HG03135 (cell line): ENCODE data around the gene PDGFRB.

ENCODE experiments used
- ATAC-seq: cut with Tn5 transposase; IDR thresholded peaks from one replicate; pipeline ENCODE4 v1.9.1; 2021; ENCODE audit warnings: mild to moderate bottlenecking, moderate library complexity; ENCODE audit not compliant: unreplicated experiment

Gene PDGFRB

DNA sequence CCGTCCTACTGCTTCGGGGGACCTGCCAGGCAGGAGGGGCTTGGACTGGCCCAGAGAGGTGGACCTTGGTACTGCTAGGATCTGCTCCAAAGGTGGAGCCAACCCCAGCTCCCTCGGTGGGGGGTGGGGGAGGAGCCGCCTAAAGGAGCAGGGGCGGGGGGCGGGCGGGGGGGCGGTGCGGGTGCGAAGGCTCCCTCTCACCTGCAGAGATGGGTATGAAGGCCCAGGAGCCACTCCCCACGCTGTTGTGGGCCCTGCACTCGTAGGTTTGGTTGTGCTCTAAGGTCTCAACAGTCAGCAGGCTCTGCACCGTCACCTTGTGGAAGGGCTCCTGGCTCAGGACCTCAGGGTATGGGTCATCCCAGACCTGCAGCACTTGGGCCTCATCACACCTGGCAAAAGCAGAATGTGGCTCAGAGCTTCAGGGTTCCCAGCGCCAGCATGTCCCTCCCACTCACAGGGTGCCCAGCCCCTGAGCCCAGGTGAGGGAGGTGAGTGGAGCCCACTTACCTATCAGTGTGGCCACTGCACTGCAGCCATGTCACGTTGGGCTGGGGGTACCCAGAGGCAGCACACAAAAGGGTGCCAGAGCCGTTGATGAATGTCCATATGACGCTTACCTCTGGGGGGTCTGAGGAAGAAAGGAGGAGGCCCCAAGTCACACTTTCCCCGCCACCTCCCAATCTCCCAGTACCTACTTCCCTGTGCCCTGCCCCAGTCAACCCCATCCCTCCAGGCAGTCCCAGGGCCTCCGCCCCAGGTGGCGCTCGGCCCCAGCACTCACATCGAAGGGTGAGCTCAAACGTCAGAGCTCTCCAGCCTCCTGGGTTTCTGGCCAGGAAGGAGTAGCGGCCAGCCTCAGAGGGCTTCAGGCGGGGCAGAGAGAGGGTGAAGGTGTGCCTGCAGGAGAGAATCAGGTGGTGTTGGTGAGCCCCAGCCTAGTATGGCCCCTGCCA is 85.7 kb downstream of the PDGFRB start:
- no peak for ATAC-seq

DNA sequence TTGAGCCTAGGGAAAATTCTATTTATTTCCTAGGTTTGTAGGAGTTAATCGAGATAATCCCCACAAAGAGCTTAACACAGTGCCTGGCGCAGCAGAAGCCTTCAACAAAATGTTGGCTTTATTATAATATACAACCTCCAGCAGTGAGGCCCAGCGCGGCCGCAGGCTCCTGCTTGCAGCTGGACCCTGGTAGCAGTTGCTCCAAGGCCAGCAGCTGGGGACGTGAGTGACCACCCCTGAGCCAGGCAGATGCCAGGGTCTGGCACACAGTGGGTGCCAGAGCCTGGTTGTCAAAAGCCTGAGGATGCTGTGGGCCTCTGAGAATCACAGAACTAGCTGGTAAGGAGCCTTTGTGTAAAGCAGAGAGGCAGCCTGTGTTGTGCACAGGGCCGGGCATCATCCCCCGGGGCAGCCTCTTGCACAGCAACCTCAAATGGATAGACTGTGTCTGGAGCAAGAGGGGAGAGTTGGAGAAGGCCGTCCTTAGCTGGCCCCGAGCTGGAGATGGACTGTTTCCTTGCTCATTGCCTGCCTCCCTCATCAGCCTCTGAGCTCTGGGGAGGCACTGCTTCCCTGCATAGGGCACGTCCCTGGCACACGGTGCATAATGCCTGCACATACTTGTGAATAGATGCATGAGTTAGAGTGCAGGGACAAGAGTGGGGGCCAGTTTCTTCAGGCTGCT is 86.5 kb downstream of the PDGFRB start:
- ATAC-seq: no peak

DNA sequence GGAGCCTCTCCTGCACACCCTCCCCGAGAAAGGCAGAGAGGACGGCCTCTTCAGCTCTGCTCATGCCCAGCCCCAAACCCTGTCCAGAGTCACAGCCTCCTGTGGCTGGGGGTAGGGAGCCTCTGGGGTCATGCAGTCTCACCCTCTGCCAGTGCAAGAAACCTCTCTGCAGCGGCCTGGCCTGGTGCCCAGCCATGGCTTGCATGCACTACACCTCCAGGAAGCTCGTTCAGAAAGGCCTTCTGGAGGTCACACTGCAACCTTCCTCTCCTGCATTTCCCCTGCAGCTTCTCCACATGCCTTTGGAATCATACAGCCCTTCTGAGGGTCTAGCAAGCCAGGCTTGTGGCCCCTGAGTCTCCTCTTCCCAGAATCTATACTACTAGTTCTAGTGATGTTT is 87.2 kb downstream of the PDGFRB start:
- ATAC-seq: no peak

DNA sequence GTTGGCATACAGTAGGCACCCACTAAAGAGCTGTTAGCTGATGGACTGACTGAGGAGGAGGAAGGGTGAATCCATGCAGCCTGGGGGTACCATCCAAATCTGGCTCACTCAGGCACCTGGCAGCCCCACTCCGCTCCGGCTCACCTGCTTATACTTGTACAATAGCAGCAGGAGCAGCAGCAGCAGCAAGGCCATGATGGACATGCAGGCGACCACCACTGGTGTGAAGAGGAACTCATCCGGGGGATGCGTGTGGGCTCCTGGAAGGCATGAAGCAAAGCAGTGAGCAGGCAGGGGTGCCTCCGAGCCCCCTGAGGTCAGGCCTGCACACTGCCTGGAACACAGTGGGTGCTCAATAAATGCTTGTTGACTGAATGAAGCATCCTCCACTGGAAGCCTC is 87.6 kb downstream of the PDGFRB start:
- ATAC-seq: no peak

DNA sequence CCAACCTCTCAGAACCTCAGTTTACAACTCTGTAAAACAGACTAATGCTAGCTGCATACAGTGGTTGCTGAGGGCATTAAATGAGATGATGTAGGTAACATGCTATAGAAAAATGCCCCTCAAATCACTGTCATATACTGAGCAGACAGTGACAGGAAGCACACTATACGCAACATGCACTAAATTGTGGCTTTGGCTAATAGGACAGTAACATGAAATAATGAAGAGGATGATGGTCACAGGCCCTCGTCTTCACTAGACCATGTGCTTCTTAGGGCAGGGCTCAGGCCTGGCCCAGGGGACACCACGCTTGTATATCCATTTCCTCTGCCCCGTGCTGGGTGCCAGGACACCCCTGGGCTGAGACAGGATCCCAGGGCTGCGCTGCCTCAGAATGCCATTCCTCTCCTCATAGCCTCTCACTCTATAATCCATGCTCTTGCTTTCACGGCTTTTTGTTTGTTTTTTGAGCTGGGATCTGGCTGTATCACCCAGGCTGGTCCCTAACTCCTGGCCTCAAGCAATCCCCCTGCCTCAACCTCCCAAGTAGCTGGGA is 88.2 kb downstream of the PDGFRB start:
- ATAC-seq: no peak

DNA sequence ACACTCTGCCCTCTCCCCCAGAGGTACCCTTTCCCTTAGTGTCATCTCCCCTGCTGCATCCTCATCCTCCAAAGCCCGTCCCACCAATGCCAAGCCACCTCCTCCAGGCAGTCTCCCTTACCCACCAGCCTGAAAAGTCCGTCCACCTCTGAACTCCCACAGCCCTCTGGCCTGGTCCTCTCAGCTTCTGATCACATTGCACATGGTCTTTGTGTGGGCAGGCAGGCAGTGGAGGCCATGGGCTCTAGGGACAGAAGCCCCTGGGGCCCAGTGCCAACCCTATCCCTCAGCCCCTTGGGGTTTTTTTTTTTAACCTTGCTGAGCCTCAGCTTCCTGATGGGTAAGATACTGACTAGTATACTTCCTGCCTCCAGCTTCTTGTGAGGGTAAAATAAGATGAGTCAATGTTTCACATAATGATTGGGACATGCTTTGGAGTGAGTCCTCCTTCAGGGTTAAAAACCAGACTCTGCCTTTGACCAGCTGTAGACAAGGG is 88.7 kb downstream of the PDGFRB start:
- no peak for ATAC-seq

DNA sequence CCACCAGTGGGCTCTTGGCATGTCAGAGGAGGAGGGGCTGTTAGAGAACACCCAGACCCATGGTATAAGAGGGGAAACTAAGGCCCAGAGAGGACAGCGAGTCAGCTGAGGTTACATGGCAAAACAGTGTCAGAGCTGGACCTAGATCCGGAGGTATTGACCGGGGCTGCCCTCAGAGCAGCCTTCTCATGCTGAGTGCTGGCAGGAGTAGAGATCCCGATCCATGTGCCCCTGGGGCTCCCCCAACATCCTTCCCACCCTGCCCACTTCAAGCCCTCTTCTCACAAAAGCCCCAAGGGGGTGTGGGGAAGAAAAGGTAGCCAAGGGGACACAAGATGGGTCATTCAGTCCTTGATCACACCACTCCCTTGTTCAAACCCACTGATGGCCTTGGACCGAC is 89.2 kb downstream of the PDGFRB start:
- no peak for ATAC-seq

DNA sequence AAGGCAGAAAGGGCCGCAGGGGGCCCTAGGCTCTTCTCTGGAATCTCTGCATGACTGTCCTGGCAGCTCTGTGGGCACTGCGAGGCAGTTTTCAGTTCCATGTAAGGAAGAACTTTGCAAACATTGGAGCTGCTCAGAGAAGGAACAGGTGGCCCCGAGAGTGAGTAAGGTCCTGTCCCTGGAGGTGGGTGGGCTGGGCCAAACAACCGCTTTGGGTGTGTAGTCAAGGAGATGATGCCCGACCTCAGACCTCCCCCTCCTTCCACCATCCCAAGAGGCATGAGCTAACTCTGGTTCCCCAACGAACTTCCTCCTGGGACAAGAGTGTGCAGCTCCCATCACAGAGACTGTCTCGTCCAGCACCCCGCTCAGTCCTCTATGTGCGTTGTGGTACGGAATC is 89.8 kb downstream of the PDGFRB start:
- ATAC-seq: no peak

DNA sequence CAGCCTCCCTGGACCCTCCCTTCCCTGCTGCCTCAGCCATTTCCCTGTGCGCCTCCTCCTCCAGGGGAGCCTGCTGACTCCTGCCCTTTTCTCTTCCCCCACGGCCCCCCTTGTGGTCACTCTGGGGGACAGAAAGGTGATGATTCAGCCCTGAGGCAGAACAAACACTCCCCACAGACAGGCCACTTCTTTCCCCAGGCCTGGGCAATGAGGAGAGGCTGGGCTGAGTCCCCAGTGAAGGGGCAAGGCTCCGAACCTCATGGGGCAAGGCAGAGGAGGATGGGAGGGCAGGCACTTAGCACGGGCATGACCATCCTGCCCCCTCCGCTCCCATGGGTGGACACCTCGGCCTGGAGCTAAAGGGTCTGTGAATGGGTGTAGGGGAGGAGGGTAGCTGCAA is 90.3 kb downstream of the PDGFRB start:
- no peak for ATAC-seq

DNA sequence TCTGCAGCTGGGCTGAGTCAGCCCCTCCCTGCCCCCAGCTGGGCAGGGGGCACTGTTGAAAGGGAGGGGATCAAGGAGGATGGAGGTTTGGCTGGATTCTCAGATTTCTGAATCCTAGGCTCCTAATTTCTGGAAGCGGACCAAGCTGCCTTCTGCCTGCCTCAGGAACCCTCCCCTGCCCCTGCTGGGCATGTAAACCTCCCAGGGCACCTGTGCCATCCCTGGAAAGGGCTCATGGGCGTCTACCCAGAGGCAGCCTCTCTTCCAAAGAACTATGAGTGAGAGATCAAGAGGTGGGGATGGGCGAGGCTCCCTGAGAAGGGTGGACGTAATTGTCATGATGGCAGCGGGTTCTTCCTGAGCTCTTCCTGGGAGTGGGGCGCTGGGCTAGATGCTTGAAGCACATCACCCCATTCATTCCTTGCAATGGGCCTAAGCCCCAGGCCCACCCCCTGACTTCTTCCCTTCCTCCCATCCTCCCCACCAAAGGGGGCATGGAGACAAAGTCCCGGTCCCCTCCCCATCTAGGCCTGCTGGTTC is 90.9 kb downstream of the PDGFRB start:
- no peak for ATAC-seq
